ENCODE data around the gene COL25A1.
"Not testable (repeated sequence)": the region's sequence is repeated elsewhere in the genome, so short reads cannot be mapped to it uniquely, and the experiment has no call there.

COL25A1 gene

GRCh38 chr4:109049926-109050325, 252.5 kb downstream of the COL25A1 start:
- DNase-seq (ENCODE audit: low spot score), result no peak

GRCh38 chr4:109046471-109047201, 255.8 kb downstream of the COL25A1 start:
- DNase-seq (ENCODE audit: low spot score), result peak; percentile 47

GRCh38 chr4:109044431-109044830, 258.0 kb downstream of the COL25A1 start:
- DNase-seq (ENCODE audit: low spot score), result no peak

- DNase-seq (ENCODE audit: low spot score), result no peak
These were observed 259.2 kb downstream of the COL25A1 start for GRCh38 chr4:109043286-109043685.

- DNase-seq (ENCODE audit: low spot score), result no peak
These were observed 260.7 kb downstream of the COL25A1 start for GRCh38 chr4:109041463-109042360.

GRCh38 chr4:109040441-109040840, 262.0 kb downstream of the COL25A1 start:
- no peak for DNase-seq (ENCODE audit: low spot score)

- no peak for DNase-seq (ENCODE audit: low spot score)
These were observed 265.4 kb downstream of the COL25A1 start for GRCh38 chr4:109037026-109037425.

- no peak for DNase-seq (ENCODE audit: low spot score)
These were observed 268.5 kb downstream of the COL25A1 start for GRCh38 chr4:109033993-109034392.

GRCh38 chr4:109032671-109033070, 269.8 kb downstream of the COL25A1 start:
- no peak for DNase-seq (ENCODE audit: low spot score)

GRCh38 chr4:109029987-109030386, 272.5 kb downstream of the COL25A1 start:
- no peak for DNase-seq (ENCODE audit: low spot score)

- no peak for DNase-seq (ENCODE audit: low spot score)
These were observed 275.4 kb downstream of the COL25A1 start for GRCh38 chr4:109027016-109027500.

GRCh38 chr4:109026588-109026987, 275.9 kb downstream of the COL25A1 start:
- no peak for DNase-seq (ENCODE audit: low spot score)

- DNase-seq (ENCODE audit: low spot score), result no peak
These were observed 276.9 kb downstream of the COL25A1 start for GRCh38 chr4:109025471-109026076.

- DNase-seq (ENCODE audit: low spot score), result no peak
These were observed 279.5 kb downstream of the COL25A1 start for GRCh38 chr4:109022961-109023360.

GRCh38 chr4:109021630-109022029, 280.8 kb downstream of the COL25A1 start:
- DNase-seq (ENCODE audit: low spot score), result not testable (repeated sequence)

GRCh38 chr4:109020861-109021260, 281.6 kb downstream of the COL25A1 start:
- DNase-seq (ENCODE audit: low spot score), result no peak

GRCh38 chr4:109016200-109016599, 286.3 kb downstream of the COL25A1 start:
- DNase-seq (ENCODE audit: low spot score), result no peak

- no peak for DNase-seq (ENCODE audit: low spot score)
These were observed 287.0 kb downstream of the COL25A1 start for GRCh38 chr4:109015413-109015810.

- no peak for DNase-seq (ENCODE audit: low spot score)
These were observed 287.7 kb downstream of the COL25A1 start for GRCh38 chr4:109014593-109015412.

- no peak for DNase-seq (ENCODE audit: low spot score)
These were observed 290.1 kb downstream of the COL25A1 start for GRCh38 chr4:109012286-109012880.
